K562 (cell line): ENCODE measurements around the gene SH3BGR. TPM values are rescaled to one million over a fixed set of nuclear protein-coding genes. Genes with fewer than 3 reads are reported as not detected.

Source experiments
- BRF1 ChIP-seq: IDR thresholded peaks from 3 replicates; pipeline ENCODE4 v1.6.1; 2011; ENCODE audit warnings: borderline replicate concordance, mild to moderate bottlenecking; ENCODE audit not compliant: insufficient read length; ENCODE audit errors: extremely low read depth
- CBX5 ChIP-seq: IDR thresholded peaks from 2 replicates; pipeline ENCODE4 v1.6.1; 2014; ENCODE audit warnings: low read depth, borderline replicate concordance
- CCAR2 ChIP-seq: fragments of 200-400 bp; formaldehyde crosslinking; IDR thresholded peaks from 2 replicates; pipeline ENCODE4 v1.6.1; 2017; ENCODE audit warnings: mild to moderate bottlenecking, low read depth, low read length
- CXXC5 ChIP-seq: fragments of 250-450 bp; sonication (Bioruptor Pico); IDR thresholded peaks from 2 replicates; pipeline ENCODE4 v1.8.0; 2022; ENCODE audit warnings: inconsistent platforms, mild to moderate bottlenecking, moderate library complexity
- ETV5 ChIP-seq: sonication (generic); formaldehyde crosslinking; IDR thresholded peaks from 2 replicates; pipeline ENCODE4 v1.4.0; 2020; ENCODE audit warnings: low read depth, mild to moderate bottlenecking, missing genetic modification reagents
- FOXM1 ChIP-seq, 2 experiments: fragments of 450-650 bp in 1 of 2; sonication (generic) in 1 of 2; formaldehyde crosslinking in 1 of 2; IDR thresholded peaks; 2 replicates each; pipeline versions ENCODE4 v1.6.1 to v1.9.0; 2017 to 2022; ENCODE audit warnings: low read depth in 2 of 2, mild to moderate bottlenecking in 2 of 2, missing genetic modification reagents in 1 of 2, moderate library complexity in 1 of 2
- GTF2F1 ChIP-seq: IDR thresholded peaks from 2 replicates; pipeline ENCODE4 v1.6.1; 2011; ENCODE audit warnings: low read depth, low read length, improper control_type of control experiment
- HINFP ChIP-seq: fragments of 450-650 bp; conservative IDR thresholded peaks from 2 replicates; pipeline ENCODE4 v1.6.1; 2016; ENCODE audit warnings: missing genetic modification characterization, low read depth, mild to moderate bottlenecking, control low read depth, missing compliant biosample characterization
- MYC ChIP-seq, 2 experiments: fragments of 250-450 bp in 1 of 2; sonication (Bioruptor Pico) in 1 of 2; IDR thresholded peaks; 2 replicates each; pipeline versions ENCODE4 v1.5.1 to v1.6.1; 2012 to 2021; ENCODE audit warnings: low read depth in 2 of 2, borderline replicate concordance in 1 of 2, improper control_type of control experiment in 1 of 2, low read length in 1 of 2, mild to moderate bottlenecking in 1 of 2, moderate library complexity in 1 of 2
- PRDM10 ChIP-seq: fragments of 450-650 bp; IDR thresholded peaks from 2 replicates; pipeline ENCODE4 v1.6.1; 2018; ENCODE audit not compliant: partially characterized antibody
- SMARCE1 ChIP-seq: fragments of 450-650 bp; IDR thresholded peaks from 2 replicates; pipeline ENCODE4 v1.7.1; 2016; ENCODE audit warnings: mild to moderate bottlenecking
- SOX6 ChIP-seq: fragments of 450-650 bp; IDR thresholded peaks from 2 replicates; pipeline ENCODE4 v1.6.1; 2014; ENCODE audit warnings: mild to moderate bottlenecking
- THAP7 ChIP-seq: fragments of 250-450 bp; sonication (Bioruptor Pico); IDR thresholded peaks from 2 replicates; pipeline ENCODE4 v1.5.0; 2021
- ZNF449 ChIP-seq: fragments of 250-450 bp; sonication (Bioruptor Pico); IDR thresholded peaks from 2 replicates; pipeline ENCODE4 v1.8.0; 2022; ENCODE audit warnings: moderate library complexity, mild to moderate bottlenecking, inconsistent platforms
- ZNF699 ChIP-seq: fragments of 250-450 bp; sonication (Bioruptor Pico); IDR thresholded peaks from 2 replicates; pipeline ENCODE4 v1.8.0; 2021; ENCODE audit warnings: mild to moderate bottlenecking, moderate library complexity; ENCODE audit not compliant: insufficient replicate concordance
- ZNF785 ChIP-seq: fragments of 250-450 bp; sonication (Bioruptor Pico); IDR thresholded peaks from 2 replicates; pipeline ENCODE4 v1.4.0; 2020; ENCODE audit warnings: mild to moderate bottlenecking
- polyA plus RNA-seq, 8 experiments: library from polyadenylated mRNA; depleted of rRNA in 4 of 8; stranded (reverse) in 5 of 8; unstranded in 3 of 8; fragments of >200 nt; fragmentation: Nextera tagmentation in 2 of 8; fragmentation: Illumina TruSeq in 1 of 8; extraction: Ambion mirVana in 2 of 8; extraction: Trizol in 1 of 8; gene quantifications; 2 replicates each; pipeline versions ENCODE4 v1.2.1 to v1.2.3, GENCODE V29; 2011 to 2014; ENCODE audit warnings: inconsistent platforms in 1 of 8, missing spikeins in 1 of 8
- total RNA-seq, 7 experiments: library from RNA; depleted of rRNA in 6 of 7; stranded (reverse); fragments of >200 nt in 6 of 7; fragmentation: Illumina TruSeq in 2 of 7; extraction: Trizol in 2 of 7; gene quantifications; 2 replicates each; pipeline versions ENCODE4 v1.2.1 to v1.2.3, GENCODE V29; 2011 to 2021; ENCODE audit warnings: low replicate concordance in 1 of 7

Gene SH3BGR
- total and polyA plus RNA-seq, 9 of the 15 experiments (the other 6 are each of a cell fraction or from before 2014, with no cell fraction given) = 6.6 to 42.9 (median 25.6) TPM

GRCh38 chr21:39445321-39446269 is 6.2 kb upstream of the SH3BGR start, which contains the start of gene LCA5L (continued):
- peak; percentile 94 for TF ChIP-seq MYC (IDR thresholded peaks at IDR 0.05; ENCODE audit: low read depth, low read length)
- TF ChIP-seq MYC (CRISPR knock-in tag; IDR thresholded peaks at IDR 0.05; ENCODE audit: borderline replicate concordance, low read depth) = no peak; the same call in 1 of the 2 replicates
- TF ChIP-seq SOX6 = peak; percentile 61; the same call in 1 of the 2 replicates
- TF ChIP-seq BRF1 = no peak
- TF ChIP-seq ZNF785 (CRISPR knock-in tag) = no peak
- TF ChIP-seq SMARCE1 = no peak
- TF ChIP-seq PRDM10 = peak; percentile 12
- no peak for TF ChIP-seq CCAR2
- TF ChIP-seq GTF2F1 = peak; percentile 32; the same call in 1 of the 2 replicates
- no peak for TF ChIP-seq ETV5 (CRISPR knock-in tag)
- peak; percentile 33; the same call in 1 of the 2 replicates for TF ChIP-seq THAP7 (CRISPR knock-in tag)
- TF ChIP-seq ZNF699 (CRISPR knock-in tag) = no peak
- peak; percentile 98 for TF ChIP-seq CXXC5 (CRISPR knock-in tag)
- TF ChIP-seq ZNF449 (CRISPR knock-in tag) = no peak
- TF ChIP-seq FOXM1 (IDR thresholded peaks at IDR 0.05; ENCODE audit: low read depth) = no peak
- no peak for TF ChIP-seq FOXM1 (CRISPR knock-in tag; IDR thresholded peaks at IDR 0.05; ENCODE audit: low read depth)
- TF ChIP-seq CBX5 = no peak
- TF ChIP-seq HINFP (tag) = no peak
